ENCODE measurements around the gene MLLT3. TPM values are rescaled to one million over a fixed set of nuclear protein-coding genes. Genes with fewer than 3 reads are reported as not detected.

MLLT3 gene
- total and polyA plus RNA-seq, 9 donors: 8.7 to 15.4 (median 13.8) TPM

DNA sequence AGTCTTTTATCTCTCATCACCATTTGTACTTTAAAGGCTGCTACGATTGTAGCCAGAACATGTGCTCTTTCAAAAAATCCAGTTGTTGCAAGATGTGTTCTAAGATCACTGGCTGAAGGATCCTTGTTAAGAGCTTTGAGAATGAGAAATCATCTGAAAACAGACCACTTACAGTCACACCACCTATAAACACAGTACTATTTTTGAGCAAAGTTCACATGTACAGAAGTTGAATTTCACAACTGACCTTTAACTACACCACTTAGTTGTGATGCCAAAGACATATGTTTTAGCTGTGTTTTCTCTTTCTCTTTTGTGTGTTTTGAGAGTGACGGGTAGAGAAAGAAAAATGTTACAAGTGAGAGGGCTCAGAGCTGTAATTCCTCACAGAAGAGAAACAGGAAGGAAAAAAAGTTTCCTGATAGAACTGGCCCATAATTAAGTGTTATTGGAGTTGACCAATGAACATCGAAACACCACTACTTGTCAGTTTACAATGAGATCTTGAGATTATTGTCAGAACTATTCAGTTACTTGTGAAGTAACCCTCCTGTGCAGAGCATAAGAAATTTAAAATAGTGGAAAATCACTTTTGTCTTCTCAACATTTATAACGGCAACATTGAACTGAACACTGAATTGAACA is 245.4 kb downstream of the MLLT3 start:
- Histone ChIP-seq H3K4me1 (ENCODE audit: insufficient read depth) (no peaks in the 10 kb centered on the region), H3K36me3 (no peaks in the 10 kb centered on the region), H3K9me3 (no peaks in the 10 kb centered on the region), H3K27ac (no peak overlapping the region), H3K4me3 (no peak overlapping the region), H3K27me3 (no peaks in the 10 kb centered on the region)
- WGBS, 3 donors: 76 to 81% (median 76%) methylated on average over 4 of the region's 4 CpGs
- no peak for DNase-seq
- intact Hi-C loops (cut with DNase I): no loop called here
- no peak for TF ChIP-seq EP300 (IDR thresholded peaks at IDR 0.05)
- no peak for TF ChIP-seq CTCF (IDR thresholded peaks at IDR 0.05)
- no peak for TF ChIP-seq POLR2A (IDR thresholded peaks at IDR 0.05)

DNA sequence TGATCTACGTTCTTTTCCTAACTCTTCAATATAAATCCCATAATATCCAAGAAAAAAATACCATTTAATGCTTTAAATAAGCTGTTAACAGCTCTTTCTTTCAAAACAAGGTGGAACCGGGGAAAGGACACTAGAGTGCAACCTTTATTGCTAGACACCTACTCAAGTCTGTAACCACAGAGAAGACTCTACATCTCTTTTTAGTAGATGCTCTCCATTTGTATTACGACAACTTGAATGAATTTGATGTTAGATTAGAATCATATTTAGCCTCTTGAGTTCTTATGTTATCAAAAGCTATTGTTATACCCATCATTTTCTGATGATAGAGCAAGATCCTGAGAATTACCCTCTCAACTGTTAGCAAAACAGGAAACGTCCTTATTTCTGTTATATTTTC is 246.3 kb downstream of the MLLT3 start:
- Histone ChIP-seq H3K9me3 (no peaks in the 10 kb centered on the region), H3K27ac (no peak overlapping the region), H3K4me3 (no peak overlapping the region), H3K36me3 (no peaks in the 10 kb centered on the region), H3K4me1 (ENCODE audit: insufficient read depth) (no peaks in the 10 kb centered on the region), H3K27me3 (no peaks in the 10 kb centered on the region)
- TF ChIP-seq EP300 (IDR thresholded peaks at IDR 0.05) (no peak), POLR2A (IDR thresholded peaks at IDR 0.05) (no peak), CTCF (IDR thresholded peaks at IDR 0.05) (no peak)
- 85 to 89% (median 89%) methylated on average over 4 of the region's 4 CpGs for WGBS, 3 donors
- intact Hi-C loops (cut with DNase I): no loop called here
- no peak for DNase-seq

DNA sequence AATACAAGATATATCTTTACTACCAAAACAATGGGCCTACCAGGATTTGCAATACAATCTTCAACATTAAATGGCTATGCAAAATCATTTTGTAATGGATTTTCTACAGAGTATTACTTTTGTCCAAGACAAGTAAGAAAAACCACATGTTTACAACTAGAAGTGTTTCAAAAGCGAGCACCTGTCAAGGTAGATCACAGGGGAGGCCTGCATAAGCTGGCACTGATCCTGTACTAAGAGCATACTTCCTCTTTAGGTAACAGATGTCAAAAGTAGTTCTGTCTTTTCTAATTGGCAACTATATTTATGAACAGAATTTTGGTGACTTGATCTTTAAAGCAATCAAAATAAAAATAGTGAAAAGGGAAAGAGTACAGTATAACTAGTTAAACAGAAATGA is 249.0 kb downstream of the MLLT3 start:
- no peak overlapping the region for H3K4me3 ChIP-seq
- H3K4me1 ChIP-seq (ENCODE audit: insufficient read depth): no peaks in the 10 kb centered on the region
- H3K9me3 ChIP-seq: no peaks in the 10 kb centered on the region
- TF ChIP-seq EP300 (IDR thresholded peaks at IDR 0.05): no peak
- TF ChIP-seq POLR2A (IDR thresholded peaks at IDR 0.05): no peak
- TF ChIP-seq CTCF (IDR thresholded peaks at IDR 0.05): no peak
- H3K36me3 ChIP-seq: no peaks in the 10 kb centered on the region
- no peak for DNase-seq
- no peak overlapping the region for H3K27ac ChIP-seq
- WGBS, 3 donors: 93 to 99% (median 98%) methylated on average over 1 of the region's 1 CpG
- intact Hi-C loops (cut with DNase I): no loop called here
- H3K27me3 ChIP-seq: no peaks in the 10 kb centered on the region

GRCh38 chr9:20369391-20369790 is 252.9 kb downstream of the MLLT3 start:
- intact Hi-C loops (cut with DNase I): loop anchor here in 1 of 4 donors (10.0 kb wide), 1 partner anchor 255 kb away; the partner anchor contains the start of gene MLLT3
- H3K4me3 ChIP-seq: no peak overlapping the region
- H3K27ac ChIP-seq: no peak overlapping the region
- no peaks in the 10 kb centered on the region for H3K27me3 ChIP-seq
- H3K36me3 ChIP-seq: no peaks in the 10 kb centered on the region
- TF ChIP-seq EP300 (IDR thresholded peaks at IDR 0.05) (no peak), POLR2A (IDR thresholded peaks at IDR 0.05) (no peak), CTCF (IDR thresholded peaks at IDR 0.05) (no peak)
- DNase-seq: no peak
- no peaks in the 10 kb centered on the region for H3K4me1 ChIP-seq (ENCODE audit: insufficient read depth)
- H3K9me3 ChIP-seq: no peaks in the 10 kb centered on the region
- WGBS, 3 donors: 93 to 98% (median 97%) methylated on average over 1 of the region's 1 CpG
